Breast epithelium (tissue), 4 donors: Measurements from ENCODE around the gene VAV3. TPM values are rescaled to one million over a fixed set of nuclear protein-coding genes. Genes with fewer than 3 reads are reported as not detected.

Experiments used
- DNase-seq, 2 donors: peaks; one replicate each; pipeline ENCODE4 v3.0.0-alpha.2; 2019; ENCODE audit warnings: low spot score in 2 of 2
- H3K27ac ChIP-seq, 2 donors: fragments of 200-600 bp; sonication (generic) in 1 of 2; one replicate each; pipeline ENCODE4 v1.5.1; 2016 to 2019; ENCODE audit warnings: mild to moderate bottlenecking in 1 of 2
- H3K27me3 ChIP-seq, 2 donors: fragments of 200-600 bp; sonication (generic) in 1 of 2; one replicate each; pipeline versions ENCODE4 v1.5.1 to v1.6.0; 2017 to 2019; ENCODE audit warnings: control low read depth in 1 of 2, mild to moderate bottlenecking in 1 of 2
- H3K36me3 ChIP-seq: fragments of 200-600 bp; one replicate; pipeline ENCODE4 v1.5.1; 2019
- H3K4me1 ChIP-seq, 2 donors: fragments of 200-600 bp; sonication (generic); one replicate each; pipeline ENCODE4 v1.5.1; 2016 to 2019; ENCODE audit warnings: control low read depth in 1 of 2
- H3K4me3 ChIP-seq, 3 donors: fragments of 200-600 bp; sonication (generic); 1 replicate in 2 of 3; 2 replicates in 1 of 3; pipeline ENCODE4 v1.5.1; 2016 to 2019; ENCODE audit warnings: mild to moderate bottlenecking in 3 of 3, moderate library complexity in 2 of 3
- H3K9me3 ChIP-seq, 2 donors: fragments of 200-600 bp; sonication (generic) in 1 of 2; one replicate each; pipeline ENCODE4 v1.5.1; 2016 to 2019; ENCODE audit warnings: control low read depth in 1 of 2
- POLR2A ChIP-seq: fragments of 450-650 bp; IDR thresholded peaks from one replicate; pipeline ENCODE4 v1.6.1; 2016; ENCODE audit warnings: antibody characterized with exemption, mild to moderate bottlenecking, moderate library complexity
- POLR2AphosphoS5 ChIP-seq, 3 donors: sonication (generic); formaldehyde crosslinking; IDR thresholded peaks; one replicate each; pipeline ENCODE4 v1.6.1; 2017; ENCODE audit warnings: antibody characterized with exemption in 3 of 3
- intact Hi-C: fragments of 100-400 bp; cut with DNase I; formaldehyde crosslinking; loops from one replicate; pipeline ENCODE4 v1.15.1; 2023; ENCODE audit warnings: low total_unique reads
- total RNA-seq, 3 donors: library from RNA; depleted of rRNA; stranded (reverse); fragments of >200 nt; gene quantifications; one replicate each; pipeline ENCODE4 v1.1.0, GENCODE V29; 2016
- TF ChIP-seq, protein P1 (sequence below), 3 donors: fragments of 450-650 bp; IDR thresholded peaks; one replicate each; pipeline ENCODE4 v1.5.1; 2016 to 2017; ENCODE audit warnings: antibody characterized with exemption in 3 of 3, mild to moderate bottlenecking in 3 of 3, moderate library complexity in 3 of 3

VAV3 gene
- total RNA-seq, 3 donors from 2014 or later = 8.0 to 153 (median 113) TPM

DNA sequence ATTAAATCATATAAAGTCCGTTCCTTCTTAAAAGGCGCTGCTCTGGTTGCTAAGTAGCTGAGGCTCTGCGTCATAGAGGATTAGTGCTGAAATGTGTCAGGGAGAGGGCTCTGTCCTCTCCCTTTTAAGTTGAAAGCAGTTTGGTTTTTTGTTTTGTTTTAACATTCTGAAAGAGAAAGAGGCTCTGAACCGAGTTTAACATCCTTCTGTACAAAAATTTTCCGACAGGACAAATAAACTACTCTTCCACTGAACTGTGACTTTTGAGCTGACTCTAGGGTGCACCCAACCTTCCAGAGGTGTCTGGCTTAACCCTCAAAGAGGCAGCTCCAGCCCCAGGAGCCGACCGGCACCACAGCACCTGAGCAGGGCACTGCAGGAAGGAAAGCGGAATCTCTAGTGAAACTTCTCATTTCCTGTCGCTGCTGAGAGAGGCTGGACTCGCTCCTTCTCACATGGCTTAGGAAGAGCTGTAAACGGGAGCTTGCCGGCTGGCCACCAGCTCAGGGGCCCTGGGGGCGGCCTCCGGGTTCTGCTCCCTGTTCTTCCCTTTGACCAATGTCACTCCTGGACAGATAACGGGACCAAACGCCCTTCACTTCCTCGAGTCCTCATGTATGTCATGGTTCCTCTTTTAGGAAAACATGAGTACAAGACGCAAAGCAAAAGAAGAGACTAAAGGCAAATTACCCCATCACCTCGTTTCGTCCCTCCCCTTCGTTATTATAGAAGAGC lies 1.2 kb downstream of the VAV3 start:
- DNase-seq = no peak
- intact Hi-C loops = no loop called here
- H3K36me3 ChIP-seq = no peaks in the 10 kb centered on the region
- peak overlapping the region; percentile 56 to 78 for H3K27ac ChIP-seq
- no peaks in the 10 kb centered on the region for H3K27me3 ChIP-seq
- peaks cover 0 to 4% of the 10 kb centered on the region in 2 donors for H3K4me1 ChIP-seq
- H3K4me3 ChIP-seq = peak overlapping the region; percentile 49 to 72 (median 70)
- no peaks in the 10 kb centered on the region for H3K9me3 ChIP-seq
- TF ChIP-seq, protein P1, sequence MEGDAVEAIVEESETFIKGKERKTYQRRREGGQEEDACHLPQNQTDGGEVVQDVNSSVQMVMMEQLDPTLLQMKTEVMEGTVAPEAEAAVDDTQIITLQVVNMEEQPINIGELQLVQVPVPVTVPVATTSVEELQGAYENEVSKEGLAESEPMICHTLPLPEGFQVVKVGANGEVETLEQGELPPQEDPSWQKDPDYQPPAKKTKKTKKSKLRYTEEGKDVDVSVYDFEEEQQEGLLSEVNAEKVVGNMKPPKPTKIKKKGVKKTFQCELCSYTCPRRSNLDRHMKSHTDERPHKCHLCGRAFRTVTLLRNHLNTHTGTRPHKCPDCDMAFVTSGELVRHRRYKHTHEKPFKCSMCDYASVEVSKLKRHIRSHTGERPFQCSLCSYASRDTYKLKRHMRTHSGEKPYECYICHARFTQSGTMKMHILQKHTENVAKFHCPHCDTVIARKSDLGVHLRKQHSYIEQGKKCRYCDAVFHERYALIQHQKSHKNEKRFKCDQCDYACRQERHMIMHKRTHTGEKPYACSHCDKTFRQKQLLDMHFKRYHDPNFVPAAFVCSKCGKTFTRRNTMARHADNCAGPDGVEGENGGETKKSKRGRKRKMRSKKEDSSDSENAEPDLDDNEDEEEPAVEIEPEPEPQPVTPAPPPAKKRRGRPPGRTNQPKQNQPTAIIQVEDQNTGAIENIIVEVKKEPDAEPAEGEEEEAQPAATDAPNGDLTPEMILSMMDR (IDR thresholded peaks at IDR 0.05) = no peak
- TF ChIP-seq POLR2A (no peak), POLR2AphosphoS5 (IDR thresholded peaks at IDR 0.05) (no peak)

DNA sequence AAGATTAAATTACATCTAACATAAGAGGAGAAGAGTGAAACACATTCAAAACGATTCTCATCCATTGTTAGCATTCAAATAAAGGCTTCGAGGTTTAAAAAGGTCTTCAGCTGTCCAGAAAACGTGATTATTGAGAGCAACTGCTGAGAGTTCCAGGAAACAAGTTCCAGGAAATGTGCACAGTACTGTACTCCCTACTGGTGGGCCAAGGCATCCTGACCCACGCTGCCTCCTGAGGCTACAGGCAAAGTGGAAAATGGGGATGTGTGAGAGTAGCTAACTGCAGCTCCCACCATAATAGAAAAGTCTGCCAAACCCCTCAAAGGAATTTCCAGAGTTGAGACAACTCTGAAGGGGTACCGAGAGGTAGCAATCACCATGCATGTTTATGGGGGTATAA lies 2.0 kb downstream of the VAV3 start:
- TF ChIP-seq, protein P1 (IDR thresholded peaks at IDR 0.05) = no peak
- TF ChIP-seq POLR2A (no peak), POLR2AphosphoS5 (IDR thresholded peaks at IDR 0.05) (no peak)
- DNase-seq = no peak
- peak overlapping the region in 2 of 3 donors; percentile 70 to 72 for H3K4me3 ChIP-seq
- H3K27ac ChIP-seq = peak overlapping the region; percentile 19 to 56
- H3K27me3 ChIP-seq = no peaks in the 10 kb centered on the region
- intact Hi-C loops = no loop called here
- H3K36me3 ChIP-seq = no peaks in the 10 kb centered on the region
- no peaks in the 10 kb centered on the region for H3K9me3 ChIP-seq
- peaks cover 0 to 4% of the 10 kb centered on the region in 2 donors for H3K4me1 ChIP-seq

DNA sequence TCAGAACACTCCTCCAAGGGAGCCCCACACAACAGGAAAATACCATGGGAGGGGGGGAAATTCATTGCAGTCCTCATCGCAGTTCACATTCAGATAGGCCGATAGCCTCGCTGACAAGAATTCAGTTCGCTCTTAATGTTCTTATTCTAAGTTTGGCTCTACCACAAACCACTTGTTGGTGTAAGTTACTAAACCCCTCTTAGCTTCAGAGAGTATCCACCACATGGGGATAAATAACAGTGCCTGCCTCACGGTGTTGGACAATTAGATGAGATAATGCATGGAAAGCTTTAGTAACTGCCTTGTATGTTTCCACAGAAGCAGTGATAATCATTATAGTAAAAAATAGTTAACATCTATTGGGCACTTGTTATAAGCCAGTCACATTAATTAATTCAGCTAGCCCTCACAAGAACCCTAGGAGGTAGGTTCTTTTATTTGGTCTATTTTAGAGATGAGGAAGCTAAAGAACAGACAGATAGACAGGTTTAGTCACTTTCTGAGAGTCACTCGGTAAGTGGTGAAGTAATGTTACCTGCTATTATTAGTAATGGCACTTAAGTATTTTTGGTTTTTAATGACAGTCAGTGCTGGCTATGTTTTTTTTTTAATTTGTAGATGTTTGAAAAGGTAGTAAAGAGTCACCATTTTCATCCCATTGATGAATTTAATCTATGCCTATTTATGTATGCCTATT lies 10.1 kb downstream of the VAV3 start:
- intact Hi-C loops = no loop called here
- no peak overlapping the region for H3K4me3 ChIP-seq
- H3K36me3 ChIP-seq = no peaks in the 10 kb centered on the region
- H3K27me3 ChIP-seq = no peaks in the 10 kb centered on the region
- peaks cover 0 to 4% of the 10 kb centered on the region in 2 donors for H3K4me1 ChIP-seq
- no peak for DNase-seq
- no peaks in the 10 kb centered on the region for H3K9me3 ChIP-seq
- no peak overlapping the region for H3K27ac ChIP-seq
- TF ChIP-seq POLR2A = no peak
- TF ChIP-seq, protein P1 (IDR thresholded peaks at IDR 0.05) = no peak
- no peak for TF ChIP-seq POLR2AphosphoS5 (IDR thresholded peaks at IDR 0.05)

DNA sequence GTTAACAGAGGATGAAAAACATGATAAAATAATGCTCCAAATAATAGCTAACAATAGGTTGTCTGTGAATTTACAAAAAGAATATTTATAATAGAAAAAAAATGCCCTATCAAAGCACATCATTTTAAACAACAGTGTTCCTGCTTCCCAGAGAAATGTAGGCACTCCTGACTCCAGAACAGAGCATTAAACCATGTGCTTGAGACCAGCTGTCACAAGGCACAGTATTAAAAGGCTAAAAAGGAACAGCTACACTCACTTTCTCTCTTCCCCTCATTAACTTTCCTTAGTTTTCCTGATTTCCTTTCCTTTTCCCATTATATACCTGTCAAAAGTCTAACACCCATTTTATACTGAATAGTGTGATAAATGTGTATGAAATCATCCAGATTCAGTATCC lies 10.9 kb downstream of the VAV3 start:
- Histone ChIP-seq H3K9me3 (no peaks in the 10 kb centered on the region), H3K4me1 (peaks cover 0 to 4% of the 10 kb centered on the region in 2 donors), H3K4me3 (no peak overlapping the region), H3K27ac (no peak overlapping the region), H3K27me3 (no peaks in the 10 kb centered on the region), H3K36me3 (no peaks in the 10 kb centered on the region)
- intact Hi-C loops = no loop called here
- TF ChIP-seq POLR2AphosphoS5 (IDR thresholded peaks at IDR 0.05) (no peak), POLR2A (no peak)
- TF ChIP-seq, protein P1 (IDR thresholded peaks at IDR 0.05) = no peak
- no peak for DNase-seq

DNA sequence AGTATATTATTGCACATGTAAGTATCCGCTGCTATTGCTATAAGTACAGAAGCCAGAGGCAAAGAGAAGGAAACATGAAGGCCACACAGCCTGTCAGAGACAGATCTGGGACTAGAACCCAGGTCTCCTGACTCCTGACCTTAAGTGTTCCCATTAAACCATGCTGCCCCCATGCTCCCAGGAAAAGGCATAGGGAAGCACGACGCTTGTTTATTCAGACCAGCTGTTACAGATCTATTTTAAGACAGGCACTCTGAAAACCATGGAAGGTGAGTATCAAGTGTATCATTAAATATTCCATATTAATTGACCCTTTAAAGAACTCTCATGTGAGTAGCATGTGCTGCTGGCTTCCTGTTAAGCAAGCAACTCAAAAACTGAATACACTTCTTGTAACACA lies 11.4 kb downstream of the VAV3 start:
- Histone ChIP-seq H3K36me3 (no peaks in the 10 kb centered on the region), H3K27me3 (no peaks in the 10 kb centered on the region), H3K4me1 (peaks cover 0 to 4% of the 10 kb centered on the region in 2 donors), H3K4me3 (no peak overlapping the region), H3K9me3 (no peaks in the 10 kb centered on the region), H3K27ac (peak overlapping the region in 1 of 2 donors; percentile 35)
- no peak for DNase-seq
- TF ChIP-seq POLR2AphosphoS5 (IDR thresholded peaks at IDR 0.05) (no peak), POLR2A (no peak)
- TF ChIP-seq, protein P1 (IDR thresholded peaks at IDR 0.05) = no peak
- intact Hi-C loops = no loop called here
